GM18858 (cell line): Measurements from ENCODE around the gene XPR1.
"Not testable (repeated sequence)": the region's sequence is repeated elsewhere in the genome, so short reads cannot be mapped to it uniquely, and the experiment has no call there.

ENCODE experiments used
- ATAC-seq: cut with Tn5 transposase; IDR thresholded peaks from one replicate; pipeline ENCODE4 v1.9.1; 2021; ENCODE audit not compliant: unreplicated experiment

XPR1 gene

DNA sequence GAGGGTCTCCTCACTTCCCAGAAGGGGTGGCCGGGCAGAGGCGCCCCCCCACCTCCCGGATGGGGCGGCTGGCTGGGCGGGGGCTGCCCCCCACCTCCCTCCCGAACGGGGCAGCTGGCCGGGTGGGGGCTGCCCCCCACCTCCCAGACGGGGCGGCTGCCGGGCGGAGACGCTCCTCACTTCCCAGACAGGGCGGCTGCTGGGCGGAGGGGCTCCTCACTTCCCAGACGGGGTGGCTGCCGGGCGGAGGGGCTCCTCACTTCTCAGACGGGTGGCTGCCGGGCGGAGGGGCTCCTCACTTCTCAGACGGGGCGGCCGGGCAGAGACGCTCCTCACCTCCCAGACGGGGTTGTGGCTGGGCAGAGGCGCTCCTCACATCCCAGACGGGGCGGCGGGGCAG, 78.9 kb downstream of the XPR1 start:
- ATAC-seq: not testable (repeated sequence)

DNA sequence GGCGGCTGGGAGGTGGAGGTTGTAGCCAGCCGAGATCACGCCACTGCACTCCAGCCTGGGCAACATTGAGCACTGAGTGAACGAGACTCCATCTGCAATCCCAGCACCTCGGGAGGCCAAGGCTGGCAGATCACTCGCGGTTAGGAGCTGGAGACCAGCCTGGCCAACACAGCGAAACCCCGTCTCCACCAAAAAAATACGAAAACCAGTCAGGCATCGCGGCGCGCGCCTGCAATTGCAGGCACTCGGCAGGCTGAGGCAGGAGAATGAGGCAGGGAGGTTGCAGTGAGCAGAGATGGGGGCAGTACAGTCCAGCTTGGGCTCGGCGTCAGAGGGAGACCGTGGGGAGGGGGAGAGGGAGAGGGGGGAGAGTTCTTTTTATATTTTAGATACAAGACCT, 79.4 kb downstream of the XPR1 start:
- ATAC-seq: not testable (repeated sequence)

DNA sequence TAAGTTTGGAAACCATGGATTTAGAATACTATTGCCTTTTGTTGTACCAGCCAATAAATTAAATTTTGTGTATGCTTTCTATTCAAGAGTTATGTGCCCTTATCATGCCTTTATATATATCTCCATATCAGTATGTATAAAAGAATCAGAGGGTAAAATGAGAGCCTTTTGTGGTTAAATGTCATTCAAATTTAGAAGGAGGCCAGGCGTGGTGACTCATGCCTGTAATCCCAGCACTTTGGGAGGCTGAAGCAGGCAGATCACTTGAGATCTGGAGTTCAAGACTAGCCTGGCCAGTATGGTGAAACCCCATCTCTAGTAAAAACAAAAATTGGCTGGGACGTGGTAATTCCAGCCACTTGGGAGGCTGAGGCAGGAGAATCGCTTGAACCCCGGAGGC, 88.9 kb downstream of the XPR1 start:
- no peak for ATAC-seq

DNA sequence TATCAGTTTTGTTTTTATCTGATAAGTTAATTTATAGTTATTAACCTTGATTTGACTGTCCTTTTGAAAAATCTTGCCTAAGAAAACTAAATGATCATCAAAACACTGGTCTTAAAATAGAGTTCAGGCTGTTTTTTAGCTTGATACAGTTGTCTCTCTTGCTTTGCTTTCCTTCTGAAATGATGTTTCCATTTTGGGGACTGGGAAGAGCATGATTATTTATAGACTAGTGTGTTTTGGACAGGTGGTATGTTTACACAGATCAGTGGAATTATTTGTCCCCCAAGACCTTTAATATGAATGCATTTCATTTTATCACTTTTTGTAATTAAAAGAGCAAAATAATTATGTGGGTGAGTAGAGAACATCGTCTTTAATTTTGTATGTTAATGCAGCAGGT, 90.8 kb downstream of the XPR1 start:
- ATAC-seq: no peak

DNA sequence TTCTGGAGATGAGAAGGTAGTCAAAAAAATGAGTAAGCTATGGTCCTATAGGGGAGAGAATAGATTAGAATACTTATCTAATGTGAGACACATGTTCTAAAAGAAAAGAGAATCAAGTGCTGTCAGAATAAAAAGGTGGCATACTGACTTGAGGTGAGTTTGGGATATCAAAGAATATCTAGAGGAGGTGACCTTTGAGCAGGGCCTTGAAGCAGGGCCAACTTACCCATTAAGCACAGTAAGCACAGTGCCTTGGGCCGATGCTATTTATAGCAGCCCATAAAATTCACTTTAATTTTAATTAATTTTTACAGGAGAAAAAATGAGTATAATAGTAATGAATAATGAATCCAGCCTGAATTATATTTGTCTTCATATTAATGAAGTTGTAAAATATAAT, 92.2 kb downstream of the XPR1 start:
- ATAC-seq: no peak

DNA sequence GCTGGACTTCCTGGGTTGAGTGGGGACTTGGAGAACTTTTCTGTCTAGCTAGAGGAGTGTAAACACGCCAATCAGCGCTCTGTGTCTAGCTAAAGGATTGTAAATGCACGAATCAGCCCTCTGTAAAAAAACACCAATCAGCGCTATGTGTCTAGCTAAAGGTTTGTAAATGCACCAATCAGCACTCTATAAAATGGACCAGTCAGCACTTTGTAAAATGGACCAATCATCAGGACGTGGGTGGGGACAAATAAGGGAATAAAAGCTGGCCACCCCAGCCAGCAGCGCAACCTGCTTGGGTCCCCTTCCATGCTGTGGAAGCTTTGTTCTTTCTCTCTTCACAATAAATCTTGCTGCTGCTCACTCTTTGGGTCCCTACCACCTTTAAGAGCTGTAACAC, 94.2 kb downstream of the XPR1 start:
- not testable (repeated sequence) for ATAC-seq

DNA sequence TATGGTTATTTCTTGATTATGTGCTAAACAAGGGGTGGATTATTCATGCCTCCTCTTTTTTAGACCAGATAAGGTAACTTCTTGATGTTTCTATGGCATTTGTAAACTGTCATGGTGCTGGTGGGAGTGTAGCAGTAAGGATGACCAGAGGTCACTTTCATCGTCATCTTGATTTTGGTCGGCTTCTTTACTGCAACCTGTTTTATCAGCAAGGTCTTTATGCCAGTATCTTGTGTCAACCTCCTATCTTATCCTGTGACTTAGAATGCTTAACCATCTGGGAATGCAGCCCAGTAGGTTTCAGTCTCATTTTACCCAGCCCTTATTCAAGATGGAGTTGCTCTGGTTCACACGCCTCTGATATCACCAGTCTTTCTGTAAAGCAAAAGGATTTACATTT, 95.9 kb downstream of the XPR1 start:
- ATAC-seq: not testable (repeated sequence)

DNA sequence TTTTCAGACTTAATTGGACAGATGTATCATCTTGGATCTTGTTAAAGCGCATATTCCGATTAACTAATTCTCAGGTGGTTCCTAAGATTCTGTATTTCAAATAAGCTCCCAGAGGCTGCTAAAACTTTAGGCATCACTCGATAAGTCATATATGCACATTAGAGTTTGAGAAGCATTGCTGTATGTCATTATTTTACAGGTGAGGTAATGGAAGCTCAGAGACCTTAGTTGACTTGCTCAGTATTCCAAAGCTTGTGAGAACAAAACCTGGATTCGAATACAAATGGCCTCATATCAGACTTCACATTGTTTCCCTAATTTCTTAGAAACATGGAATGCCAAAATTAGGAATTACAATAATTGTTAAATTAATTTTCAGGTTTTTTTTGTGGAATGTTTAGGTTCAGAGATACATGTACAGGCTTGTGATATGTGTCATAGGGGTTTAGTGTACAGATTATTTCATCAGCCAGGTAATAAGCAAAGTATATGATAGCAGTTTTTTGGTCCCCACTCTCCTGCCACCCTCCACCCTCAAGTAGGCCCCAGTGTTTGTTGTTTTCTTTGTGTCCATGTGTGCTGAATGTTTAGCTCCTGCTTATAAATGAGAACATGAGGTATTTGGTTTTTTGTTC, 96.8 kb downstream of the XPR1 start:
- ATAC-seq: no peak

DNA sequence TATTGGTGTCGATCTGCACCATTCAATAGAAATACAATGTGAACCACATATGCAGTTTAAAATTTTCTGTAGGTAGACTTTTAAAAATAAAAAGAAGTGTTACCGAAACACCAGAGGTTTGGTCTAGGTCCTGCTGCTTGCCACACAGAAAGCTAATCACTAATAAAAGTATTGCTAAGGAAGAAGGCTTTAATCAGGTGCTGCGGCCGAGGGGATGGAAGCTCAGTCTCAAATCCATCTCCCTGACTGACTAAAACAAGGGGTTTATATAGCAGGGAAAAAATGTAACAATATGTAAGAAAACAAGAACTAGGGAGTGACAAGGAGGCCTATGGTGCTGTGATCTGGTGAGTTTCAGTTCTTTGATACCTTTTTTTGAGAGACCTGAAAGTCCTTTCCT, 99.3 kb downstream of the XPR1 start:
- ATAC-seq: no peak

DNA sequence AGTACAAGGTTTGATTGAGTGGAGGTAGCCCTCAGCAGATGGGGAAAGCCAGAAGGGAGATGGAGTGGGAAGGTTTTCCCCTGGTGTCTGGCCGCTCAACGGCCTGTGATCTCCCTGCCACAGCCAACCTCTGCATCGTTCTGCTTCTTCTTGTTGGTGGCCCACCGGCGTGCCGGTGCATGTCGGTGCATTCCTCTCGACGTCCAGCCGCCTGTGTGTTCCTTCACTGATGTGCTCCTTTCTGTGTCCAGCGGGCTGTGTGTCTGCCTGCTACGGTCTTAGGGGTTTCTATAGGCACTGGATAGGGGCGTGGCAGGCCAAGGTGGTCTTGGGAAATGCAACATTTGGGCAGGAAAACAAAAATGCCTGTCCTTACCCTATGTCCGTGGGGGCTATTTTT, 101.0 kb downstream of the XPR1 start:
- no peak for ATAC-seq

DNA sequence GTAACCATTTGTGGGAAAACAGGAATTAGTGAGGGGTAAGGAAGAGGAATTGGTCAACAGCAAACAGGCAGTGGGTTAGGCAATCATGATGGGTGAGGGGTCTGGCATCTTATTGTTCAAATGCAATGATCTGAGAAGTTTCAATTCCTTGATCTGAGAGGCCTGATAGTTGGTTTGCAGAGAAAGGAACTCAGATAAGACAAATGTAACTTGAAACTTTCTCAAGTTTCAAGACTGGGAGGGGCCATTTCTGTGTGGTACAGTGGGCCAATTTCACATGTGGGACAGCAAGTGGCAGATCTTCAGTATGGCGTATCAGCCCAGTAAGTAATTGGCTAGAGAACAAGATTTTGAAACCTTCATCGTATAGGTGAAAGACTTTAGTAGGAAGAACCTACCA, 102.5 kb downstream of the XPR1 start:
- ATAC-seq: no peak

DNA sequence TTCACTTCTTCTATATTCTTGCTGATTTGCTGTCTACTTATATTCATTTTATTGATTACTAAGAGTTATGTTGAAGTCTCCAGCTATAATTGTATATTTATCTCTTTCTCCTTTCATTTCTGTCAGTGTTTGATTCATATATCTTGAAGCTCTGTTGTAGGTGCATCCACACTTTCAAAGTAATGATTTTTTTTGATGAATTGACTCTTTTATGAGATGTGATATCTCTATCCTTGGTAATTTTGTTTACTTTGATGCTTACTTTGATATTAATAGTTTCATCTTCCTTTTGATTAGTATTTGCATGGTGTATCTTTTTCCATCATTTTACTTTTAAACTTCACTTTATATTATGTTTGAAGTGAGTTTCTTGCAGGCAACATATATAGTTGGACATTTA, 110.8 kb downstream of the XPR1 start:
- no peak for ATAC-seq

DNA sequence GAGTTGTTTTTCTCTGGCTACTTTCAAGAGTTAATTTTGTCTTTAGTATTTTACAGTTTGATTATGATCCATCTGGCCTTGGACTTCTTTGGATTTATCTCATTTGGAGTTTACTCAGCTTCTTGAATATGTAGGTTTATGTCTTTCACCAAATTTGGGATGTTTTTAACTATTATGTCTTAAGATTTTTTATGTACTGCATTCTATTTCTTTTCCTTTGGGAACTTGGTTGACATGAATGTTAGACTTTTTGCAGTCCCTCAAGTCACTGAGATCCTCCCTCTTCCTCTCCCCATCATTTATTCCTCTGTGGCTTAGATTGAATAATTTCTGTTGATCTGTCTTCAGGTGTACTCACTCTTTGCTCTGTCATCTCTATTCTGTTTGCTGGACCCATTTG, 112.0 kb downstream of the XPR1 start:
- no peak for ATAC-seq

DNA sequence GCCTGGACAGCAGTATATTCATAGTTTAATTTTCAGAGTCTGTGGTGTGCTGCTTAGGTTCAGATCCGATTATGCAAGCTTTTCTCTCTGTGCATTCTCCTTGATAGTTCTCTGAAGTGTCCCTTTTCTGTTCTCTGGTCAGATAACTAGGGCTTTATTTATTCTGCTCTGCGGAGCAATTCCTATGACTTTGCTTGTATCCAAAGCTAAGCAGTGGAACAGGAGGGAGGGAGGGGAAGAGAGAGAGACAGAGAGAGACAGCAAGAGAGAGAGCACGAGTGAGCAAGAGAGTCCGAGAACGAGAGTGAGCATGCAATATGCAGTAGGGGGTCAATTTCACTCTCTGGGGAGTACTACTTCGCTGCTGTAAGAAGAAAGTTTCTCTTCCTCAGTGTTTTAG, 113.3 kb downstream of the XPR1 start:
- ATAC-seq: no peak

DNA sequence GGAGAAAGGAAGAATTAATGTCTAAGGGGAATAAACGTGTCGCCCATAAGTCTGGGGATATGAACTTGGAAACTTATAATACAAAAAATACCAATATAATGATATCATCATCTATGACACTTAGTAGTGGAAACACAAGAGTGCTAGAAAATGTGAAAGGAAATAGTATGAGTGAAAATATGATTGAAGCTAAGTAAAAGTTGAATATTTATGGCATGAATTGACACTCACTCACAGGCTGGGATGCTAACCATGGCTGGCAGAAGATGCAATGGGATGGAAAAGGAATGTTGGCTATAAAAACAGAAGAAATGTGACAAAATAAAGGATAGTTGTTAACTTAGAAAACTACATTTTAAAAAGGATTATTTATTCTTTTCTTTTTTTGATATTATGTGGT, 120.1 kb downstream of the XPR1 start:
- no peak for ATAC-seq

DNA sequence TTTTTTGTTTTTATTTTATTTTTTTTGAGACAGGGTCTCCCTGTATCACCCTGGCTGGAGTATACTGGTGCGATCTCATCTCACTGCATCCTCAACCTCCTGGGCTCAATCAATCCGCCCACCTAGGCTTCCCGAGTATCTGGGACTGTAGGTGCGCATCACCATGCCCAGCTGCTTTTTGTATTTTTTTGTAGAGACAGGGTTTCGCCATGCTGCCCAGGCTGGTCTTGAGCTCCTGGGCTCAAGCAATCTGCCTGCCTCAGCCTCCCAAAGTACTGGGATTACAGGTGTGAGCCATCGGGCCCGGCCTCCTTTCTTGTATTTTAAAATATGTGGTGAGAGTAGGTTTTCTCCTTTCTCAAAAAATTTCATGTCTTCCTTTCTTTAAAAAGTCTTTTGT, 122.6 kb downstream of the XPR1 start:
- ATAC-seq: no peak

DNA sequence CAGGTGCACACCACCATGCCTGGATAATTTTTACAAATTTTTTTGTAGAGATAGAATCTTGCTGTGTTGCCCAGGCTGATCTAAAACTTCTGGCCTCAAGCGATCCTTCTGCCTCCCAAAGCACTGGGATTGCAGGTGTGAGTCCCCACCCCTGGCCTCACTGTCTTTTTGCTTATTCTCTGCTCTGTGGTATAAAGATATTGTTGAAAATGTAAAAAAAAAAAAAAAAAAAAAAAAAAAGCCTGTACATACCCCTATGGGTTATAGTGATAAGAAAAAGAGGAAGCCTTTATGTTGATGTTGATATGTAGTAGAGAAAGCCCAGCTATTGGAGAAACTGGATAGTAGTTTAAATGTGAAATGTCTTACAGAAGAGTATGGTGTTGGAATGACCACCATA, 125.8 kb downstream of the XPR1 start:
- no peak for ATAC-seq

DNA sequence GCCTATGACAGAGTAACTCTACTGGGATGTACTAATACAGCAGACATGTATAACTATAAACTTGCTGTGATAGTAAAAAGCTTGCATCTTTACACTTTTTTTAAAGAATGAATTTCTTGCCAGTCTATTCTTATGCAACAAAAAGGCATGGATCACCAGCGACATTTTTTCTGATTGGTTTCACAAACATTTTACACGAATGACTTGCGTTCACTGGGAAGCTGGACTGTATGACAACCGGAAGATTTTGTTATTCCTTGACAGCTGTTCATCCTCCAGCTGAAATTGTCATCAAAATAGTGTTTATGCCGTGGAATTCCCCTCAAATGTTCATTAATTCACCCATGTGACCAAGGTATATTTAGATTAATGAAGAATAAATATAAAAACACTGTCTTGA, 131.0 kb downstream of the XPR1 start:
- ATAC-seq: no peak

DNA sequence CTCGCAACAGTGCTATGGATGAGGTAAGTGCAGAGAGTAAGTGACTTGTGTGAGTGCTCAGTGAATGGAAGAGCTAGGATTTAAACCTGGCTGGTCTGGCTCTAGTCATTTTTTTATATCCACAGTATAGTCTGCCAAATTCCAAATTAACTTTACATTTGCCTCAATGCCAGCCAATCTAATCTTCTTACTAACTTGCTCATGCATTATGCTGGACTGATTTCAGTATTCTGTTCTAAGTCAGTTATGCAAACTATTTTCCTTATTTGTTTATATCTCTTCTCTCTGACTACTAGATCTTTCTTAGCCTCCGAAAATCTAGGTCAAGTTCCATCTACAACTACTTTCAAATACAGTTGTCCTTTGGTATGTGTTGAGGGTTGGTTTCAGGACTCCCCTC, 133.3 kb downstream of the XPR1 start:
- no peak for ATAC-seq

DNA sequence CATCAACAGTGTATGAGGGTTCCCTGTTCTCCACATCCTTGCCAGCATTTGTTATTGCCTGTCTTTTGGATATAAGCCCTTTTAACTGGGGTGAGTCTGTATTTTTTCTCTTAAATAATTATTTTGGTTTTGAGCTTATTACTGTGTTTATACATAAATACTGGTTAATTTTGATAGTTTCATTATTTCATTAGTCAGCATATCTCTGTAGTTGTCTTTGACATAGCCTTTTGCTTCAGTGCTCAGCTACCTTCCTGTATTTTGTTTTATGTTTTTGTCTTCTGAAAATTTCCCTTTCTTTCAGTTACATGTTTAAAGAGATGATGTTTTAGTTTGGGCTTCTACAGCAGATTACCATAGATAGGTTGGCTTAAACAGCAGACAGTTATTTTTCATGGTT, 138.1 kb downstream of the XPR1 start:
- ATAC-seq: no peak

DNA sequence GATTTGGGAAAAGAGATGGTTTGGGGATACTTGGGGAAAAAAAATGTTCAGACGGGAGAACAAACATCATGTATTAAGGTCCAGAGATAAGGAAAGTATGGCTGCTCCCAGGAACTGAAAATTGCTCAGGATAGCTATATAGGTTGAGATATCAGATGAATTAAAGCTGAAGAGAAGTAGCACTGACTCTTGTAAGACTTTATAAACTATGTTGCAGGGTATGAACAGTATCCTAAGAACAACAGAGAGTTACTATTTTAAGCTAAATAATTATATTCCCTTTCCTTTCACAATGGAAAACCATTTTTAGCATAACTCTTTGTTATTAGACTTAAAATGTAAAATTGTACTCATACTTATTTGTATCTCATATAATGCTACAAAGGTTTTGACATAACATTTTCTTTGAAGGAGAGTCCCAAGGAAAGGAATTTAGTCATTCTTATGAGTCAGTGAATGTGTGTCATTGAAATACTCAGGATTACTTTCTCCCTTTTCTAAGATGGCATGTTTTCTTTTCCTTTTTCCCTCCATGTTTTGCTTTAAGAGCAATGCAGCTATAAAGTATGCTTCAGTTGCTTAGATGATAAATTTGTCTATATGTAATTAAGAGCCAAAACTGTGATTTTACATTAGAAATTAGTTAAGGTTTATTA, 141.5 kb downstream of the XPR1 start:
- ATAC-seq: no peak

DNA sequence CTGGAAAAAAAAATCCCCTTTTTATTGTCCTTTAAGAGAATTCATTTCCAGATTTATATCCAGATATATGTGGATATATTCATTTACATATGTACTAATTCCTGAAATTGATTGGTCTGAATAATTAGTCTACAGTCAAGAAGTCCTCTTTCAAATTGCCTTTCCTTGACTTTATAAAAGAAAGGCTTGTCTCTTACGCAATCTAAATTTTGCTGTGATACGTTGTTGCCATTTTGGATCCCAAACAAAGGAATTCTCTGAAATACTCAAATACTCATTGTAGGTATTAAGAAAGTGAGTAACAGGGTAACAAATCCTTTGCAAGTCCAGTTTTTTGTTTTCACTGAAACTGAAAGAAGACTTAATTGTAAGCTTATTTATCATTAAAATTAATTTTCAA, 144.0 kb downstream of the XPR1 start:
- ATAC-seq: no peak

DNA sequence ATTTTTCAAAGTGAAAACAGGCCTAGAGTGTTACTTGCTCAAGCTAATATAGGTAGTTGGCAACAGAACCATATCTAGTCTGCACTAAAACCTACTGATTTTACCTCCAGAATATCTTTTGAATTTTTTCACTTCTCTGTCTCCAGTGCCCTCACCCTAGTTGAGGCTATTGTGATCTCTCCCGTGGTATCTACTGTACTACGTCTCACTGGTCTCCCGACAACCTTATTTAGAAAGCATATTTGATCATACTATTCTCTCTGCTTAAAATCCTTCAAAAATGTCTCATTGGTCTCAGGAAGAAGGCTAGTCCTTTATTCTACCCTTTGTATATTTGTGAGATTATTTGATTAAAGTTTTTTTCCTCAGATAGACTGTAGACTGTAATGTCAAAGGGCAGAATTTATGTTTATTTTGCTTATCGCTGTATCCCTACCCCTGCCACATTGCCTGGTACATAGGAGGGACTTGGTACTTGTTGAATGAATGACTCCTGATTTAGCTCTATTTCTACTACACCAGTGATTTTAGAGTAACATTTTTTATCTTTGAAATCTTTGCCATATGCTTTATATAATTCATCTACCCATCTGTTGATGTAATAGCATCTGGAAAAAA, 145.4 kb downstream of the XPR1 start:
- ATAC-seq: no peak
